GM10847 (cell line): Measurements from ENCODE around the gene COBLL1.

Experiments used
- POLR2A ChIP-seq: IDR thresholded peaks from 2 replicates; pipeline ENCODE4 v1.6.1; 2011; ENCODE audit not compliant: insufficient read length; ENCODE audit errors: extremely low read depth

COBLL1 gene

GRCh38 chr2:164839914-164840457, 1.6 kb downstream of the COBLL1 start:
- TF ChIP-seq POLR2A = no peak

GRCh38 chr2:164837807-164838206, 3.8 kb downstream of the COBLL1 start:
- no peak for TF ChIP-seq POLR2A

GRCh38 chr2:164836907-164837306, 4.7 kb downstream of the COBLL1 start:
- no peak for TF ChIP-seq POLR2A

- TF ChIP-seq POLR2A = no peak
Measured at GRCh38 chr2:164835302-164835701, 6.3 kb downstream of the COBLL1 start.

- no peak for TF ChIP-seq POLR2A
Measured at GRCh38 chr2:164831887-164832286, 9.7 kb downstream of the COBLL1 start.

GRCh38 chr2:164831180-164831579, 10.4 kb downstream of the COBLL1 start:
- TF ChIP-seq POLR2A = no peak

GRCh38 chr2:164826293-164827243, 15.1 kb downstream of the COBLL1 start:
- TF ChIP-seq POLR2A = no peak

GRCh38 chr2:164824872-164825271, 16.8 kb downstream of the COBLL1 start:
- no peak for TF ChIP-seq POLR2A

- TF ChIP-seq POLR2A = no peak
Measured at GRCh38 chr2:164823126-164823525, 18.5 kb downstream of the COBLL1 start.

- TF ChIP-seq POLR2A = no peak
Measured at GRCh38 chr2:164821338-164821737, 20.3 kb downstream of the COBLL1 start.

- TF ChIP-seq POLR2A = no peak
Measured at GRCh38 chr2:164818149-164819136, 23.2 kb downstream of the COBLL1 start.

- TF ChIP-seq POLR2A = no peak
Measured at GRCh38 chr2:164816900-164817299, 24.7 kb downstream of the COBLL1 start.

GRCh38 chr2:164816046-164816445, 25.6 kb downstream of the COBLL1 start:
- no peak for TF ChIP-seq POLR2A

- no peak for TF ChIP-seq POLR2A
Measured at GRCh38 chr2:164815071-164815793, 26.4 kb downstream of the COBLL1 start.

GRCh38 chr2:164813535-164813934, 28.1 kb downstream of the COBLL1 start:
- no peak for TF ChIP-seq POLR2A

GRCh38 chr2:164812378-164812777, 29.2 kb downstream of the COBLL1 start:
- TF ChIP-seq POLR2A = no peak
